UCSD-AML1 (cell line): Measurements from ENCODE around the gene MSANTD2.
A peak's percentile ranks its signal among the peaks of the same experiment; 100 is the strongest.

Source experiments
- DNase-seq: peaks from one replicate; lab custom pipeline; 2025; ENCODE audit not compliant: unreplicated experiment; lab: John Stamatoyannopoulos, UW

MSANTD2 gene

GRCh38 chr11:124739479-124740276 lies 60.5 kb downstream of the MSANTD2 start, which contains the start of gene NRGN:
Gene NRGN, plus strand, starts transcription at chr11:124739942. Its CDS starts 143 bp downstream, at chr11:124740085.
- peak; percentile 92 for DNase-seq

- DNase-seq: no peak
These were observed 61.3 kb downstream of the MSANTD2 start for GRCh38 chr11:124738713-124739478.

- DNase-seq: no peak
These were observed 62.4 kb downstream of the MSANTD2 start for GRCh38 chr11:124737638-124738305.

GRCh38 chr11:124736736-124737135 lies 63.5 kb downstream of the MSANTD2 start:
- DNase-seq: no peak

GRCh38 chr11:124732230-124732629 lies 68.0 kb downstream of the MSANTD2 start:
- DNase-seq: no peak

GRCh38 chr11:124729571-124729970 lies 70.6 kb downstream of the MSANTD2 start:
- no peak for DNase-seq

GRCh38 chr11:124728134-124728533 lies 72.1 kb downstream of the MSANTD2 start:
- DNase-seq: no peak

- no peak for DNase-seq
These were observed 72.7 kb downstream of the MSANTD2 start for GRCh38 chr11:124727474-124727873.

- no peak for DNase-seq
These were observed 74.5 kb downstream of the MSANTD2 start for GRCh38 chr11:124725719-124726105.

GRCh38 chr11:124724979-124725718 lies 75.1 kb downstream of the MSANTD2 start:
- peak; percentile 80 for DNase-seq

- peak; percentile 46 for DNase-seq
These were observed 78.0 kb downstream of the MSANTD2 start for GRCh38 chr11:124722176-124722575.

GRCh38 chr11:124719534-124719933 lies 80.7 kb downstream of the MSANTD2 start:
- no peak for DNase-seq

- DNase-seq: no peak
These were observed 81.4 kb downstream of the MSANTD2 start for GRCh38 chr11:124718801-124719200.

- peak; percentile 60 for DNase-seq
These were observed 82.2 kb downstream of the MSANTD2 start for GRCh38 chr11:124717786-124718651.

GRCh38 chr11:124717421-124717785 lies 82.8 kb downstream of the MSANTD2 start:
- DNase-seq: no peak

GRCh38 chr11:124716591-124716990 lies 83.6 kb downstream of the MSANTD2 start:
- peak; percentile 48 for DNase-seq
